GM12892 (cell line): Measurements from ENCODE around the gene CYTH1.
A peak's percentile ranks its signal among the peaks of the same experiment; 100 is the strongest.

Experiments used
- POLR2A ChIP-seq: IDR thresholded peaks from 2 replicates; pipeline ENCODE4 v1.6.1; 2011; ENCODE audit warnings: low read depth, low read length, control low read depth
- POLR2AphosphoS5 ChIP-seq: IDR thresholded peaks from 2 replicates; pipeline ENCODE4 v1.6.1; 2011; ENCODE audit warnings: low read depth, low read length, control low read depth

GRCh38 chr17:78706271-78706915 lies 75.7 kb downstream of the CYTH1 start:
- TF ChIP-seq POLR2A = peak; percentile 67; the same call in 1 of the 2 replicates
- TF ChIP-seq POLR2AphosphoS5 = peak; percentile 77
